GM13977 (cell line): ENCODE measurements around the gene FAM107B.
A peak's percentile ranks its signal among the peaks of the same experiment; 100 is the strongest.

Experiments used
- DNase-seq: peaks from one replicate; pipeline ENCODE4 v3.0.0; 2012; ENCODE audit warnings: low spot score
- CTCF ChIP-seq: IDR thresholded peaks from 2 replicates; pipeline ENCODE4 v1.5.1; 2012; ENCODE audit warnings: mild to moderate bottlenecking, control low read depth; ENCODE audit not compliant: insufficient read depth; ENCODE audit errors: extremely low read depth, missing control alignments
- in situ Hi-C: fragments of 300-500 bp; cut with MboI; formaldehyde crosslinking; loops from one replicate; pipeline ENCODE4 v1.12.0; 2022; ENCODE audit warnings: low sequenced_read_pairs, low pct_unique_long_range_greater_than_20kb, mixed read lengths, inconsistent platforms; ENCODE audit not compliant: unreplicated experiment

FAM107B gene

GRCh38 chr10:14587540-14588083, 187.1 kb downstream of the FAM107B start:
- no peak for TF ChIP-seq CTCF
- no peak for DNase-seq
- in situ Hi-C loops = no loop called here

GRCh38 chr10:14586901-14587300, 187.8 kb downstream of the FAM107B start:
- in situ Hi-C loops = no loop called here
- no peak for TF ChIP-seq CTCF
- DNase-seq = no peak

- TF ChIP-seq CTCF = no peak
- in situ Hi-C loops = no loop called here
- no peak for DNase-seq
These were observed 189.2 kb downstream of the FAM107B start for GRCh38 chr10:14585287-14586193.

- no peak for TF ChIP-seq CTCF
These were observed 190.0 kb downstream of the FAM107B start for GRCh38 chr10:14584661-14585060.

GRCh38 chr10:14583967-14584366, 190.7 kb downstream of the FAM107B start:
- no peak for DNase-seq
- in situ Hi-C loops = no loop called here
- TF ChIP-seq CTCF = no peak

More at GRCh38 chr10:14584661-14585060, 190.0 kb downstream of the FAM107B start:
- in situ Hi-C loops = no loop called here
- no peak for DNase-seq

- in situ Hi-C loops = no loop called here
- no peak for TF ChIP-seq CTCF
These were observed 191.4 kb downstream of the FAM107B start for GRCh38 chr10:14583252-14583651.

More at GRCh38 chr10:14583252-14583651, 191.4 kb downstream of the FAM107B start:
- peak; percentile 55 for DNase-seq
